Measurements from ENCODE around the gene GSG1L. TPM values are rescaled to one million over a fixed set of nuclear protein-coding genes. Genes with fewer than 3 reads are reported as not detected.

The GSG1L gene
- total RNA-seq, 1 donor from 2014 or later, result 1.6 TPM

DNA sequence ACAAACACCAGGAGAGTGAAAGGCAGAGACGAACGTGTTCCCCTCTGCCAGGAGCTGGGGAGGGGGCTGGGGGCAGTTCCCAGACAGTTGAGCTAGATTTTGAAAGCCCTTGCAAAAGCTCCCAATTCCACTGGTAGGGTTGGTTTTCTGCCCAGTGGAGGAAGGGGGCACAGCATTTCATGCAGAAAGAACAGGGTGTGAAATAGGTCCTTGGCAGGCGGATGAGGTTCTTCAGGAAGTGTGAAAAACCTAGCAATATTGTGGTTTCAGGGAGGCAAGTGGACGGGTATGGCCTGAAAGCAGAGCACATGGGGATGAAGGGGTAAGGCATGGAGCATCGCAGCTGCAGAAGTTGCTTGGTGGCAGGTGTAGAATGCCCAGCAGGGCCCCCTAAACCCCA is 265.3 kb downstream of the GSG1L start:
- no peaks in the 10 kb centered on the region for H3K36me3 ChIP-seq
- no peaks in the 10 kb centered on the region for H3K27me3 ChIP-seq
- ATAC-seq, result no peak
- no peak overlapping the region for H3K4me3 ChIP-seq
- H3K9me3 ChIP-seq, result no peaks in the 10 kb centered on the region
- no peaks in the 10 kb centered on the region for H3K4me1 ChIP-seq
- H3K27ac ChIP-seq, result no peak overlapping the region
- DNase-seq, result no peak
- intact Hi-C loops (cut with DNase I), result no loop called here
- TF ChIP-seq, protein P1, sequence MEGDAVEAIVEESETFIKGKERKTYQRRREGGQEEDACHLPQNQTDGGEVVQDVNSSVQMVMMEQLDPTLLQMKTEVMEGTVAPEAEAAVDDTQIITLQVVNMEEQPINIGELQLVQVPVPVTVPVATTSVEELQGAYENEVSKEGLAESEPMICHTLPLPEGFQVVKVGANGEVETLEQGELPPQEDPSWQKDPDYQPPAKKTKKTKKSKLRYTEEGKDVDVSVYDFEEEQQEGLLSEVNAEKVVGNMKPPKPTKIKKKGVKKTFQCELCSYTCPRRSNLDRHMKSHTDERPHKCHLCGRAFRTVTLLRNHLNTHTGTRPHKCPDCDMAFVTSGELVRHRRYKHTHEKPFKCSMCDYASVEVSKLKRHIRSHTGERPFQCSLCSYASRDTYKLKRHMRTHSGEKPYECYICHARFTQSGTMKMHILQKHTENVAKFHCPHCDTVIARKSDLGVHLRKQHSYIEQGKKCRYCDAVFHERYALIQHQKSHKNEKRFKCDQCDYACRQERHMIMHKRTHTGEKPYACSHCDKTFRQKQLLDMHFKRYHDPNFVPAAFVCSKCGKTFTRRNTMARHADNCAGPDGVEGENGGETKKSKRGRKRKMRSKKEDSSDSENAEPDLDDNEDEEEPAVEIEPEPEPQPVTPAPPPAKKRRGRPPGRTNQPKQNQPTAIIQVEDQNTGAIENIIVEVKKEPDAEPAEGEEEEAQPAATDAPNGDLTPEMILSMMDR (IDR thresholded peaks at IDR 0.05), result no peak

DNA sequence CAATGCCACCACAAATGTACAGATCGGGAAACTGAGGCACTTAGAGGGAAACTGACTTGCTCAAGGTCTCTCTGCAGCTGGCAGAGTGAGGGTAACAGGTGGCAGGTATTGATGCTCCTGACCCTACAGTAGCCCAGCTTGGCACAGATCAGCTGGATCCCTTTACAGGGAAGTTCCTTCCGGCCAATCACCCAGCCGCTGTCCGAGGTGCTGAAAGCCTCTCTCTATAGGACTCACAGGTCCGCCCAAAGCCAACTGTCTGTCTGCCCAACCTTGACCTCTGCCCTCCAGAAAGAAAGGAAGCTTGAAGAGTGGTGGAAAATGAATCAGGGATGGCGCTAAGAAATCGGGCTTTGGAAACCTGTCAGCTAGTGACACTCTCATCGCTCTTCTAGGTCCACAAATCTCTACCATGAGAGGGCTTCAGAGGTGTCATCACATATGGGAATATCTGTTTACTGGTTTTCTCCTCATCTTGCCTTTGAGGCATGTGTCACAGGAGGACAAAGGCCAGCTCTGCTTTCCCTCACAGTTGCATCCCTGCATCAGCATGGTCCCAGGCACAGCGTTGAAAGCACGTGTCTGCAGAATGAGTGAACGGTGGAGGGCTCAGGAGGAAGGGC is 267.4 kb downstream of the GSG1L start:
- Histone ChIP-seq H3K27ac (no peak overlapping the region), H3K9me3 (no peaks in the 10 kb centered on the region), H3K4me1 (no peaks in the 10 kb centered on the region), H3K27me3 (no peaks in the 10 kb centered on the region), H3K4me3 (no peak overlapping the region), H3K36me3 (no peaks in the 10 kb centered on the region)
- intact Hi-C loops (cut with DNase I), result no loop called here
- DNase-seq (no peak), ATAC-seq (peak; percentile 50)
- TF ChIP-seq, protein P1 (IDR thresholded peaks at IDR 0.05), result no peak

DNA sequence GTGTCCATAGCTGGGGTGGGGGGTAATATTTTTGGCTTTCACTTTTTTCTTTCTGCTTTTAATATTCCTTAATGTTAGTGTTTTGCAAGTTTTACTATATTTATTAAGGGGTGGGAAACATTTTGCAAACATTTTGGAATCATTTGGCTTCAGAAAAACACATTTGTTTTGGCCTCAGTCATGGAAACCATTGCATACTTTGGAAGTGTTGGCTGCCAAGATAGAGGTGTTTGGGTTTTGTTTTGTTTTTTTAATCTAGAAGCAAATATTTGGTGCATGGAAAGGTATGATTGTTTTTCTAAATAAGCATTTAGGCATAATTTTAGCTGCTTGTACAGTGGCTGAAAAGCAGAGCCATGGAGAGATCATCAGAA is 270.3 kb downstream of the GSG1L start:
- no peaks in the 10 kb centered on the region for H3K36me3 ChIP-seq
- H3K27ac ChIP-seq, result no peak overlapping the region
- H3K4me1 ChIP-seq, result no peaks in the 10 kb centered on the region
- no peak for DNase-seq
- no peaks in the 10 kb centered on the region for H3K9me3 ChIP-seq
- intact Hi-C loops (cut with DNase I), result no loop called here
- no peak for ATAC-seq
- TF ChIP-seq, protein P1 (IDR thresholded peaks at IDR 0.05), result no peak
- H3K27me3 ChIP-seq, result no peaks in the 10 kb centered on the region
- no peak overlapping the region for H3K4me3 ChIP-seq

DNA sequence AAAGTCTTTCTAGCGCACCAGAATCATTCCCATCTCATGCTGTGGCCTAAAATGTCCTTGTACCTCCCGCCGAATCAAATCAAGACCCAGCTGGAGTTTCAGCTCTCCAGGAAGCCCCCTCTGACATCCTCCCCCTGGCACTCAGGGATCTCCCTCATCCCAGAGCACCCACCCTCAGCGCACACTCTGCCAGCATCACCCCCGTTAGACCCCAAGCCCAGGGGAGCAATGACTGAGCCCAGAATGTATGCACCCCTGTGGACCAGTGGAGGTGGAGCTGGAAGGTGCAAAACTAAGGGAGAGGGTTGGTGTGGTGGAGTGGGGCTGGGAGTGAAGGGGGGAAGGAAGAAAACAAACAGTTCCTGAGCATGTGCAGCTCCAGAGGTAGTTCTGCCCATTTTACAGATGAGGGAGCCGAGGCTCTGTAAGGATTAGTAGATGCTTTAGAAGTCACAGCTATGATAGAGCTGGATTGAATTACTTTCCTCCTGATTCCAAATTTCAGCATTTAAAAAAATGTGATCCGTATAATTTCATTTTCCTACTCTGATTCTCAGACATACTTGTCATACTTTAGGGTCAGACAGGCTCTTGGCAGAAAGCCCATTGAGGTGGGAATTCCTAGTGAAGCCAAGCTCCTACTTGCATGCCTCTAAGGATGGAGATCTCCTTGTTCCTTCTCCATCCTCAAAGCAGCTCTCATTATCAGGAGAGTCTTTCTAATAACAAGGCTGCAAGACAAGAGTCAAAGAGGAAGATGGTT is 270.8 kb downstream of the GSG1L start:
- H3K27ac ChIP-seq, result no peak overlapping the region
- H3K4me1 ChIP-seq, result no peaks in the 10 kb centered on the region
- no peaks in the 10 kb centered on the region for H3K27me3 ChIP-seq
- DNase-seq (no peak), ATAC-seq (no peak)
- no peaks in the 10 kb centered on the region for H3K9me3 ChIP-seq
- intact Hi-C loops (cut with DNase I), result no loop called here
- TF ChIP-seq, protein P1 (IDR thresholded peaks at IDR 0.05), result no peak
- H3K4me3 ChIP-seq, result no peak overlapping the region
- H3K36me3 ChIP-seq, result no peaks in the 10 kb centered on the region

DNA sequence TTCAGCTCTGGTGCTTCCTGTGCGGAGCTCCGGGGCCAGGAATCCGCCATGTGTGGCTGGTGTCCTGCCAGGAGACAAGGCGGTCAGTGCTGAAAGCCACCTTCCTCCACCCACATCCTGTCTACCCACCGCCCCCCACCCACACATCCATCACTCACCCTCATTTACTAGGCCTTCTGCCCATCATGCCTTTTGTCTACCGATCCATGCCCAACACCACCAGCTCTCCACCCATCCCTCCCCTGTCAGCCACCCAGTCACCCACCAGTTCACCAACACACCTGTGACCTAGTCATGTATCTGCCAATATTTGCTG is 272.2 kb downstream of the GSG1L start:
- H3K4me1 ChIP-seq, result no peaks in the 10 kb centered on the region
- no peaks in the 10 kb centered on the region for H3K9me3 ChIP-seq
- no peaks in the 10 kb centered on the region for H3K36me3 ChIP-seq
- H3K27ac ChIP-seq, result no peak overlapping the region
- no peak overlapping the region for H3K4me3 ChIP-seq
- ATAC-seq (no peak), DNase-seq (no peak)
- intact Hi-C loops (cut with DNase I), result no loop called here
- no peaks in the 10 kb centered on the region for H3K27me3 ChIP-seq
- TF ChIP-seq, protein P1 (IDR thresholded peaks at IDR 0.05), result no peak

All from upper lobe of right lung (tissue), 1 donor.